ENCODE measurements around the gene PPP1R9A.

PPP1R9A gene

GRCh38 chr7:95209276-95209675, 301.9 kb downstream of the PPP1R9A start:
- DNase-seq: no peak

GRCh38 chr7:95209788-95210187, 302.4 kb downstream of the PPP1R9A start:
- no peak for DNase-seq

DNA sequence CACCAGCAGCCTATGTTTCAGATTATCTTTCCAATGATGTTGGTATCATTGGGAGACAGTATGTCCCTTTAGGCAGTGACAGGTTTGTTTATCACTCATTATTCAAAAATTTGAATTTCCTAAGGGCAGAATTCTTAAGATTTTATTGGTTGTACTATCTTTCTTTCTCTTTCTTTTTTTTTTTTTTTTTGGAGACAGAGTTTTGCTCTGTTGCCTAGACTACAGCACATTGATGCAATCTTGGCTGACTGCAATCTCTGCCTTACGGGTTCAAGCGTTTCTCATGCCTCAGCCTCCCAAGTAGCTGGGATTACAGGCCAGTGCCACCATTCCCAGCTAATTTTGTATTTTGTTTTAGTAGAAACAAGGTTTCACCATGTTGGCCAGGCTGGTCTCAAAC, 305.8 kb downstream of the PPP1R9A start:
- no peak for DNase-seq

DNA sequence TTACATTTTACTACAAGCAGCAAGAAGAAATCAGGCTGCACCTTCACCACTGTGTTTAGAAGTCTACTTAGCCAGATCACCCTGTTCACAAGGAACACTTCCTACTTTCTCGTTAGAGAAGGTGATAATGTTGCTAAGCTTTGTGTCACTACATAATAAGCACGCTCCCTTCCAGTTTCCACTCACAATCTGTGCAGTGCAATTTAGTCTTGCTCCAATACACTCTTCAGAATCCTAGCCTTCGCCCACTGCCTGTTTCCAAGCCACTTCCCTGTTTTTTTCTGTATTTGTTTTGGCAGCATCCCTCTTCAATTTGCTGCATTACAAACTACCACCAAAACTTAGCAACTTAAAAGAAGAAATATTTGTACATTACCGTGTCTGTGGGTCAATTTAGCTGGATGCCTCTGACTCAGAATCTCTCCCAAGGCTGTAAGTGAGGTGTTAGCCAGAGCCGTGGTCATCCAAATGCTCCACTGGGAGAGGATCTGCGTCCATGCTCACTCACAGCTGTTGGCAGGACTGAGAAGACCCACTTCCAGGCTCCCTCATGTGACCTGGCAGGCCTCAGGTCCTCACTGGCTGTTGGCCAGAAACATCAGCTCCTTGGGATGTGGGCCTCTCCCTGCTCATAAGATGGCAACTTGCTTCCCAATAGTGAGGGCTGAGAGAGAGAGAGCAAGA, 306.6 kb downstream of the PPP1R9A start:
- no peak for DNase-seq

GRCh38 chr7:95219721-95220120, 312.3 kb downstream of the PPP1R9A start:
- DNase-seq: no peak

- DNase-seq: no peak
Observed at GRCh38 chr7:95220328-95220727, 312.9 kb downstream of the PPP1R9A start.

- no peak for DNase-seq
Observed at GRCh38 chr7:95225301-95225700, 317.9 kb downstream of the PPP1R9A start.

DNA sequence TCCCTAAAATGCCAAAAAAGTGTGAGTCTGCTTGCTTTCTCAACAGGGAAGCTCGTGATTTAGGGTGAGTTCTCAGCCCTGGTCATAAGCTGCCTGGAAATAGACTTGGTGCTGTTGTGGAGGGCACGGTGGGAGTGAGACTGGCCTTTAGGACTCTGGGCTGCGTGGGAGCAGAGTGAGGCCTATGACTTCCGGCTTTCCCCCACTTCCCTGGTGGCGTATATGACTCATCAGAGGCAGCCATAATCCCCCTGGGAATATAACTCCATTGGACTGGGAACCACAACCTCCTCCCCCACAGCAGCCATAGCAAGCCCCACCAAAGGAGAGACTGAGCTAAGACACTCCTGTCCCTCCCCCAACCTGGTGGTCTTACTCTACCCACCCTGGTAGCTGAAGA, 321.9 kb downstream of the PPP1R9A start:
- DNase-seq: no peak

DNA sequence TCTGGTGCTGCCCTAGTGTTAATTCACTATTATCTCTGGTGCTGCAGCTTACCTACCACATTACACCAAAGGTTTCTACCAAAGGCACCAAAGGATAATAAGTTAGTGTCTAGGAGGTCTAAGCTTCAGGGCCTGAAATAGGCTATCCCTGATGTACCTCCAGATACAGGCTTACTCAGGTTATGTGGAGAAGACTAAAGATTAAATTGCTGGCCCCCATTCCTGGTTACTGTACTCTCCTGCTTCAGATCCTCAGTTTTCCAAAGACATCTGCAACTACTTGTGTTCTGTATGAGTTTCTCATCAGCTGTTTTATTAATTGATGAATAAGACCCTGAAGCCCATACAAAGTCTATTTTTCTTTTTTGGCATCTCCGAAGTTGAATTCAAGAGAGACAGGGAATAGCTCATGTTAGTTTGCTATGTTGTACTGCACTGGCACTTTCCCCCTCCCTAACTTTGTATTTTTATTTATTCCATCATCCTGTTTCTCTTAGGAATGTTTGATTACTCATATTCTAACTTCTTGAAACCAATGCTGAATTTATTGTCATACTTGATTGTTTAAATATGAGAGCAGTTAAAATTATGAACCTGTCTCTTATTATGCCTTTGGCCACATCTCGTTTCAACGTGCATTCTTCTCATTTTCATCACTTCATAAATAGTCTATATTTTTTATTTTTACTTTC, 331.0 kb downstream of the PPP1R9A start:
- no peak for DNase-seq

DNA sequence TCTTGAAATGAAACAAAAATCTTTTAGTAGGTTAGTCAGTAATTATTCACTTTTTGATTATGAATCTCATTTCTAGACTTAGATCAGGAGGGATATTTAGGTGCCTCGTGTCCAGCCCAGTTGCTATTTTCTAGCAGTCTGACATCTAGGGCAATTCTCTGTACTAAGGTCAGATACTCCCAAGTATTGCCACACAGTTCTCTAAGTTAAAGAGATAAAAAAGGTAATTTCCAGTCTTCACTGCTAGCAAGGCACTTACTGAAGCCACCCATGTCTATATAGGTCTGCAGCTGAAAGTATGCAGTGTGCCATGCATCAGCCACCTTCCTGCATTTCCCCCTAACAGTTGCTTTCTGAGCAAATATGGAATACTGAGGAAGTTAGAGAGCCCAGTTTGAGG, 333.5 kb downstream of the PPP1R9A start:
- DNase-seq: no peak

DNA sequence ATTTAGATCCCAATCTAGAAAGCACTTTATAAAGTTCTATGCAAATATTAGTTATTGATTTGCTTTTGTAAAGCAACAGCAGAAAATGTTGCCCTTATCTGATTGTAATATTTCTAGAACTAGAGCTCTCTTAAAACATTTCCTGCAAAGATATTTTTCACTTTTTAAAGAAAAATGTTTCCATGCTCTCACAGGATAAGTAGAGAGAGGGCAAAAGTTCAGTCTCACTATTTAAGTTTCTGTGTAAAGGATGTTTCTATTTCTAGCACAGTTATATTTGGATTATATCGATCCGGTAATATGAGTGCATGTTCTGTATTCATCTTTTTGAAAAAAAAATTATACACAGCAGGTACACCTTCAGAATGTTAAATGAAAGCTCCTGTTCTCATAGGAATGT, 334.9 kb downstream of the PPP1R9A start:
- DNase-seq: no peak

DNA sequence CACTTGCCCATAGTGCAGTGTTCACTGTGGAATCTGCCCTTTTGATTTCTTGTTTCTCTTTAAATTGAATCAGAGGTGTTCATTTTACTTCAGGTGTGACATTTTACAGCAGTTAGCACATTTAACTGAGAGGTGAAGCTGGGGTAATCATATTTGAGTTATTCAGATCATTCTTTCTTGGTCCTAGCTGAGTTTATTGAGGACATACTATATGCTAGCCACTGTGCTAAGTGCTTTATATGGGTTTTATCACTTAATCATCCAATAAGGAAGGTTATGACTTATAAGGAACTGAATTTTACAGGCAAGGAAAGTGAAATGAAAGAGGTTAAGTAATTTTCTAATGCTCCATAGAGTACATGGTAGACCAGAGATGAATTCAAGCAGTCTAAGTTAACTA, 337.2 kb downstream of the PPP1R9A start:
- DNase-seq: no peak

DNA sequence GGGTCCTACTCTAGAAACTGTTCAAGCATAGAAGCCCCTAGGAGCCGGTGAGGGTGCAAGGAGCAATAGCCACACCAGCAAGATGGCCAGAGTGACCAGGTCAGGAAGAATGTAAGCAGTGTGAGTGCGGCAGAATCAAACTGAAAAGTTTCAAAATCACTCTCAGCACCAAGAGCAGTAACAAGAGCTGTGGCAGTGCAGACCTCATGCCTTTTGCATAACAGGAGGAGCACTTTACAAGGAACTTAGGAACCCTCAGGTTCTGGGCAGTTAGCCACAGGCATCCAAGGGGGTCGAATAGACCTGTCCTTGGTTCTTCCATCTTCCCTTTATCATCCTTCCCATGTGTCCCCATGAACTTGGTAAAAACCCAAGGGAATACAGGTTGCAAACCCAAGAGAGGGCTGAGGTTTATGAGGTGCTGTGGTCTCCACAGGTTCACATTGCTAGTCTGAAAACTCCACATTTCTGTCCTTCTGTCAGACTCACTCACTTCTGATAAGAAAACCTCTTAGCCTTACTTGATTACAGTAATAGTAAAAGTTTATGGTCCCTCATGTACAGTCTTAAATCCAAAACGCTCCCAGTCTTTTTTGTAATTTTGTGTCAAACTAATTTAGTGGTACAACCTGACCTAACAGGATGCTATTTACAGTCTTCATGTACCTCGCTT, 338.6 kb downstream of the PPP1R9A start:
- DNase-seq: no peak

GRCh38 chr7:95246831-95247370, 339.5 kb downstream of the PPP1R9A start:
- no peak for DNase-seq

GRCh38 chr7:95250571-95250970, 343.2 kb downstream of the PPP1R9A start:
- no peak for DNase-seq

GRCh38 chr7:95251966-95252365, 344.6 kb downstream of the PPP1R9A start:
- no peak for DNase-seq

- no peak for DNase-seq
Observed at GRCh38 chr7:95253986-95254385, 346.6 kb downstream of the PPP1R9A start.

- DNase-seq: no peak
Observed at GRCh38 chr7:95255691-95256090, 348.3 kb downstream of the PPP1R9A start.

DNA sequence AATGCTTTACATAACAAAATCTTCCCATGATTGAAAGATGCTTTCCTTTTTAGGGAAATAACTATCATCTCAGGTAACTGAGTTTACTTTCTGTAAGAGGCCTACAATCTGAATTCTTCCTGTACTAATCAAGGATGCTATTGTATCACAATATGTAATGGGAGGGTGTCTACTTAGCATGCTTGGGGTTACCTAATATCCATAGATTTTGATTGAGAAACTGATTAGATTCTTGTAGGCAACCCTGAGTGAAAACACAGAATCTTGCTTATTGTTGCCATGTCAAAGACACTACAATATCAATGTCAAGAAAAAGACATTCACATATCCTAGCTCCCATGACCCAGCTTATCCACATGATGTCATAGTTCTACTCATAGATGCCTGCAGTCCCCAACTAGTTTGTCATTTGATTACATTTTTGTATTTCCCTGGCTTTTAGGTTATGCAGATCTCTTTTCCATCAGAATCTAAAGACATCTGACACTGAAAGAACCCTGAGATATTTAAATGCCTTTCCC, 354.6 kb downstream of the PPP1R9A start:
- DNase-seq: no peak

GRCh38 chr7:95262875-95263274, 355.5 kb downstream of the PPP1R9A start:
- no peak for DNase-seq

- DNase-seq: no peak
Observed at GRCh38 chr7:95263785-95264362, 356.5 kb downstream of the PPP1R9A start.

DNA sequence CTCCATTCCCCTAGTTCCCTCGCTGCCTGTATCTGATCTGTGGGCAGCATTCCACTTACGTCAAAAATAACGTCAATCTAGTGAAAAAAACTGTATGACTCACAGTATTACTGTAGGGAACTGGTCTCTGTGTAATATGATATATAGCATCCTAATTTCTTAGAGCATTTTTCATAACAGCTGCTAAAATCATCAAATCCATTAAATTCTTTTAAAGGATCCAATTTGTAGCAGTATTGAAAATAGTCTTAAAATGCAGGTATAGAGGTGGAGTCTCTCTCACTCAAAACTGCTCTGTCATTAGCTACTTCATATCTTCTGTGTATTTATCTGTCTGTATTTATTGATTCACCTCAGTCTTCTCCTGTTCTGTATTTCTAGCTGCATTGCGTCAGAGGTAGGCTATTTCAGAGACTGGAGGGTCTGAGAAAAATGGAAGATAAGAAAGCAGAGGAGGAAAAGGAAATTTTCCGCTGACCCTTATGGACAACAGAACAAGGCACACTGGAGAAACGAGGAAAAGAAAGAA, 357.0 kb downstream of the PPP1R9A start:
- DNase-seq: no peak

GRCh38 chr7:95265634-95266033, 358.2 kb downstream of the PPP1R9A start:
- DNase-seq: no peak
